SH-SY5Y (cell line): ENCODE data around the gene TUBGCP3.

Experiments
- GATA2 ChIP-seq: IDR thresholded peaks from 2 replicates; pipeline ENCODE4 v1.6.1; 2011; ENCODE audit warnings: mild to moderate bottlenecking, low read depth, low read length
- GATA3 ChIP-seq: IDR thresholded peaks from 2 replicates; pipeline ENCODE4 v1.6.1; 2011; ENCODE audit warnings: low read depth, mild to moderate bottlenecking, low read length, moderate library complexity

TUBGCP3 gene

DNA sequence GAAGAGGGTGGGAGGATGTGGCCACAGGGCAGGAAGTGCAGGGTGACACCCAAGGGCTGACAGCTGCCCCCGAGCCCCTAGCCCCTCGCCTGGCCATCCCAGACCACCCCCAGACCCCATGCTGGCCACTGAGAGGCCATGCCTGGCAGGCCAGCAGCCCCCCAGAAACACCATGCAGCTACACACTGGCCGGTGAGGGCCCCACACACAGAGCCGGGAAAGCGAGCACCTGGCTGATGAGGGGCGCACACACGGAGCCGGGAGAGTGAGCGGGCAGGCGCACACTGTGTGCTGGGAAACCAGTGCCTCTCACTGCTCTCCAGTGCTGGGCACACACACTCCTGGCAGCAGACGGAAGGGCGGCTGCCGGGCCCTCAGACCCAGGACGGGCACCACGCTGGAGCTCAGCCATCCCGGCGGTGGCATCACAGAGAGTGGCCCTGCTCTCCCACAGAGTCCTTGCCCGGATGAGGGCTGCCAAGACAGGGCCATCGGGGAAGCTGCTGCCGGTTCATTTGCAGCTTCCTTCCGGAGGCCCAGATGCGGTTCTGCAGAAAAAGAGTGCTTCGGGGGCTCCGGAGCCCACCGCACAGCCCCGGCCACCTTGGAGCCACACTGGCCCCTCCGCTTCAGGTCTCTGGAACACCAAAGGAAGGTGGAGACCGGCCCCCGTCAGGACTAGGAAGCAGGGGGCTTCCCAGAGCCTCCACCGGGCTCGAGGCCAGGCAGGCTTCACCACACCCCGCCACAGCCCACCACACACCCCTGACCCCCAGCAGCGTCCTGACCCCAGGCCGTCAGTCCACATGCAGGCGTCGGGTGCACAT lies 135.4 kb downstream of the TUBGCP3 start:
- TF ChIP-seq GATA3 (no peak), GATA2 (no peak)

DNA sequence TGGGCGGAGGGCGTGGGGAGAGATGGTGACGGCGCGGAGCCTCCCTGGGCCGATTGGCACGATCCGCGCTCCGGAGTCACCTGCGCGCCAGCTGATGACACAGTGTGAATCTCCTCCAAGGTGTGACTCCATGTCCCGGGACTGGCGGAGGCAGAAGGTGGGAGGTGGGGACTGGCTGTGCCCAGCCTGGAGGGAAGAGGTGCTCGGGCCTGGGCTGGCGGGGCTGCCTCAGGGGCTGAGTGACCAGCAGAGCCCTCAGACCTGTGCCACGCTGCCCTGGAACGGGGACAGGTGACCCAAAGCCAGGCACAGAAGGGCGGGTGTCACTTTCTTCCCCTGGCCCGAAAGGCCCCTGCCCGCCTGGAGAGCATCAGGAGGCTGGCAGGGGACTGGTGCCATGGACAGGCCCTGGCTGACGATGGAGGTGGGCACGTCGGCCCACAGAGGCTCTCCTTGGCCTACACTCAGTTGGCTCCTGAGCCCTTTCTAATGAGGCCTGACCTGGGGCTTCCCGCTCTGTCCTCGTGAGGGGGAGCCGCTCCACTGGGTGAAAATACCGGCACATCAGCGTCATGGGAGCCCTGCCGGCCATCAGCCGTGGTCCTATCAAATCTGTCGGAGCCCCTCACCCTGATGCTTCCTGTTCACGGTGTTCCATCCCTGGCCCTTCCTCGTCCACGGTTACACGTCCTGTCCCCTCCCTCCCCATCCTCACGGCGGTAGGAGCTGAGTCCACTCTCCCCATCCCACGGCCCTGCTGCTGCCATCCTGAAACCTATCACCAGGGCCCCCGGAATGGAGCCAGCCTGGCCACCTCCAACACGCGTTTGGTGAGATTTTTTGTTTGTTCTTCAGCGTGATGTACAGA lies 136.2 kb downstream of the TUBGCP3 start:
- TF ChIP-seq GATA2 (no peak), GATA3 (no peak)

DNA sequence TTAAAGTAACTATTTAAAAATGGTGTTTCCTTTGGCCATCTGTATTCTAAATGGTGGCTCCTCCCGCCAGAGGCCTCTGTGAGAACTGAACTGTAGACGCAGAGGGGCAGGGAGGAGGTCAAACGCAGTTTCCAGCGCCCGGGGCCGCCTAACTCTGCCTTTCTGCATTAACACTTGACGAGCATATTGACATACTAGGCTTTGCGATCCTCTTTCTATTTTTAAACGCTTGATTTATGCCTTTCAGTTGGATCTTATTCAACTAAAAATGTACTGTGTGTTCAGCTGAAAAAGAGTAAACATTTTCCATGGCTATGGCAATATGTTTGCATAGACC lies 137.1 kb downstream of the TUBGCP3 start:
- TF ChIP-seq GATA3, result no peak
- TF ChIP-seq GATA2, result no peak

DNA sequence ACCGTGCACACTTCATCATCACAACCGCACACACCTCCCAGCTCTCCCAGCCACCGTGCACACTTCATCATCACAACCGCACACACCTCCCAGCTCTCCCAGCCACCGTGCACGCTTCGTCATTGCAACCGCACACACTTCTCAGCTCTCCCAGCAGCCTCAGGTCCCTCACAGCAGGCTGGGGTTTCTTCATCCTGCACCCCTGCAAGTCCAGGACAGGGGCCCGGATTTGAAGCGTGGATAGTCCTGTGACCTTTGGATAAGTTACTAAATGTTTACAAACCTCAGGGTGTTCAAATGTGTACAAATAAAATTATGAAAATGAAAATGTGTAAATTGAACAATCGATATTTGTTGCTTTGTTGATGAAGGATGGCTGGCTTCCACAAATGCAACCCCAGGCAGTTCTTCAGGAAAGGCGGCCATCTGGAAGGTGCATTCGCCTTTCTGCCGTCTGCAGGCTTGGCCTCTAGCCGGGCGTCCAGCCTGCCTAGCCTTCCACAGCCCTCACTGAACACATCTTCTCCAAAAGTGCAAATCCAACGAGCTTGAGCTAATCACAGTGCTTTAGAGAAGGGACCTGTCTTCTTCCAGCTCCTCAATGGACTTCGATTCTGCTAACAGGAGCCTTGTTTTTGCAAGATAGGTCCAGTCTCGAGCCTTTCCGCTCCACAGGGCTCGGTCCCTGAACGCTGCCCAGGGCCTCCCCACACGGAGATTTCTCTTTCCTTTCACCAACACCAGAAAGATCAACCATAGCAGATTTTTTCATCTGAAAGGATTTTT lies 137.6 kb downstream of the TUBGCP3 start:
- TF ChIP-seq GATA2, result no peak
- no peak for TF ChIP-seq GATA3

DNA sequence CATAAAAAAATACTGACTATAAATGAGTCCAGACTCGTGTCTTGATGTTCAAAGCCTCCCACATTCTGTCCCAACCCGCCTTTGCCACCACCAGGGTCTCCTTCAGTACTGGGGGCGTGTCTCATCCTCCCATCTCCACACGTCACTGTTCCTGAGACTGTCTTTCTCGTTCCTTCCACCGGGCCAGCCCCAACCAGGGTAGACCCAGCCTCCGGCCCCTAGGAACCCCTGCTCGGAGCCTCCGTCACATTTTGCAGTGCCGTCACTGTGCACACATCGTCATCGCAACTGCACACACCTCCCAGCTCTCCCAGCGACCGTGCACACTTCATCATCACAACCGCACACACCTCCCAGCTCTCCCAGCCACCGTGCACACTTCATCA lies 138.4 kb downstream of the TUBGCP3 start:
- TF ChIP-seq GATA3 (no peak), GATA2 (no peak)

DNA sequence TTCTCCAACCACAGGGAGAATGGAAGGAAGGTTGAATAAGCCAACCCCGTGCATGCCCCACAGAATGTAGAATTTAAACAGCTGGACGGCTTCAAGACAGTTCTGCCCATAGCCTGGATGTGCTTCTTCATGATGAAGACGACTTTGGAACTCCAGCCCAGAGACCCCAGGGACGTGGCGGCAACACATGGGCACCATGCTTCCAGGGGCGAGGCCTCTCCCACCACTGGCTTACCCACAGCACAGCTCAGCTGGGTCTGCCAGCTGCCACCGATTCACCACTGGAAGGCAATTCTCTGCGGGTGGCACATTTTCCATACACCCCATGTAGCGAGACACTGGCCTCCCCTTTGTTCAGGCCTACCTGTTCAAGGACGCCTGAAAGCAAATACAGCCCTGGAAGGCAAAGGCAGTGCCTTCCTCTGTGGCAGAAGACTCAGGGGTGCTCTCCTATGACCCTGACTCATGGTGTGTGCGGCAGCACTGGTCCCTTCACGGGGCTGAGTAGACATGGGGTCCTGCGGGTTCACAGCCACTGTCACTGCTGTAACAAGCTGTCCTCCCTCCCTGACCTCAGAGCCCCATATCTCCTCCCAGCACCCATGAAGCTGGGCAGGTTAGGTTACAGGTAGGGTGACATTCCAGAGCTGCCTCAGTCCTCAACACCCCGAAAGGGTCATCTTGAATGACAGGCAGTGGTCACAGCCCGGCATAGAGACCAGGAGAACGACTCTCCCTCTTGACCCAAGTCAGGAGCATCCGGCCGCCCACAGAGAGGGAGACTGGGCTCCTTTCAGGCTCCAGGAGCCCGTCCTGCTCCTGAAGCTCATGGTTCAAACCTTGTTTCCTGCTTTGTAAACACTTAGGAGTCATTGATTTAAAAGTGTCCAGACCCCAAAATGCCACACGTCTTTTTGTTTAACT lies 139.1 kb downstream of the TUBGCP3 start:
- TF ChIP-seq GATA3 (no peak), GATA2 (no peak)

DNA sequence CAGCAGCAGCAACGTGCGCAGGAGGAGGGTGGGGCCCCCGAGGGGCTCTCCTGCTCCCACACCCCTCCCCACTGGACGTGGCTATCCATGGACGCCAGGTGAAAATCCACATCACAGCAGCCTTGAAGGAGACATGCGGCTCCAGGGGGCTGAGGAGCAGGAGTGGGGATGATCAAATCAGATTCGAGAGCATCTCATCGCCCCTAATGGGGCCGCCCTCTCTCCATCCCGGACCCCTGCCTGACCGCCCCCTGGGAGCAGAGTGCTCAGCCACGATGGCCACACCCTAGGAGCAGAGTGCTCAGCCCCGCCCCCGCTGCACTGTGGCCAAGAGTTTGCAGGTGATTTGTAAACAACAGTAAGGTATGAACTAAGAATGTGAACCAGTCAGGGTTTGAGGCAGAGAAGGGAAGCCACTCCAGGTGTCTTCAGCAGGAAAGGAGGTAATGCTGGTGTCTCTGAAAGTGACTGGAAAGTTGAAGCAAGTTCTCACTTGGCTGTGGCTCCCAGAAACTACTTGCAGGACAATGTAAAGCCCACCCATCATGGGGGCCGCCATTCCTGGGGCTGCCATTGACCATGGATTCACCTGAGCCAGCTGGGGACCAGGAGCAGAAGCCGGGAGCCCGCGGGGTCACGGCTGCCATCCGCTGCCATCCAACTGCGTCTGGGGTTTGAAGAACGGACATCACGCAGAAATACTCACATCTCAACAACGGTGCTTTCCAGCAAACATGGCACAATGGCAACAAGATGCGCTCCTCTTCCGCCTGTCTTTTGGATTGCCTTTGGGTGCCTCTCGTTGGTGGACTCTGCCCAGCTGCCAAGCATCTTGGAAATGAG lies 140.0 kb downstream of the TUBGCP3 start:
- TF ChIP-seq GATA3 (no peak), GATA2 (no peak)

DNA sequence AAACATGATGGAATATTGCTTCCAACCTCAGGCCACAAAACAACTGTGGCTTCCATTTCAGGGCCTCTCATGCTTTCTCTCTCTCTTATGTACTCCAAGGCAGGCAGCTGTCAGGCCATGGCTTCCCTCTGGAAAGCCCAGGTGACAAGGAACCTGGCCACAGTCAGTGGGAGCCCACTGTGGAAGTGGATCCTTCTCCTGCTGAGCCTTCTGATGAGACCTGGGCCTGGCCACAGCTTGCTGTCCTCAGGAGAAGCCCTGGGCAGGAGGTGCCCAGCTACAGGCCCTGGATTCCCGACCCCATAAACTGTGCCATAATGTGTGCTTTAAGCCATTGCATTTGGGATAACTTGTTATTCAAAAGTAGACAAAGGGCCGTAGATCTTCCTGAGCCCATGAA lies 140.6 kb downstream of the TUBGCP3 start:
- no peak for TF ChIP-seq GATA3
- TF ChIP-seq GATA2, result no peak

DNA sequence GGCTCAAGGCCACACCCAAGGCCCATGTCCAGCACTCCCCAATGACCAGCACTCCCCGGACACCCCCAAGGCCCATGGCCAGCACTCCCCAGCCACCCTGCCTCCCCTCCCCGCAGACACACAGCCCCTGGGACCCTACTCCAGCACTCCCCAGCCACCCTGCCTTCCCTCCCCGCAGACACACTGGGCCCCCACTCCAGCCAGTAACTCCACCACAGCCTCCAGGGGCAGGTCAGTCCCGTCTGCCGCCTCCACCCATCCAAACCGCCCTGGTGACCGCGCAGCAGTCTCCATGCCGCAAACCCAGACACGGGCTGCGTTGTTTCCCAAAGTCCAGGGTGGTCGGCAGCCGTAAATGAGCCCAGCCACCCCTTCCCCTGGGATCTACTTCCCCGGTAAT lies 141.1 kb downstream of the TUBGCP3 start:
- TF ChIP-seq GATA2 (no peak), GATA3 (no peak)

DNA sequence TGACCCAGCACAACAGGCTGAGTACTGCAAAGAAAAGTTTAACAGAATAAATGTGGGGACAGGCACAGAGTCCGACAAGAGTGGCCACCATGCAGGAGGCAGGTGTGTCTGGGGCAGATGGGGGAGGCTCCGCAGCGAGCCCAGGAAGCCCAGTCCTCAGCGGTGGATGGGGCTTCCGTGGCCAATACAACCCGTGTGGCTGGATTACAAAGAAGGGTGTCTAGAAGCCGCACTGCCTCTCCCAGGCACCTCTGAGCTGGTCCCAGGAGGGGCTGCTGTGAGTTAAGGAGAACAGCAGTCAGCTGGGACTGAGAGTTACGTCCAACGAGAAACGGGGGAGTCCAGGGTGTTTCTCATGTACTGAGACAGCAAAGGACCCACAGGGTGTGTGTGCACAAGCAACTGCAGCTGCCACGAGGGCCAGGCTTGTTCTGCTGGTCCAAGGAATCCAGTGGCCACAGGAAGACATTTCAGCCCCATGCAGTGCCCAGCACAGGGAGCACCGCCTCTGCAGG lies 141.5 kb downstream of the TUBGCP3 start:
- TF ChIP-seq GATA3, result no peak
- no peak for TF ChIP-seq GATA2

DNA sequence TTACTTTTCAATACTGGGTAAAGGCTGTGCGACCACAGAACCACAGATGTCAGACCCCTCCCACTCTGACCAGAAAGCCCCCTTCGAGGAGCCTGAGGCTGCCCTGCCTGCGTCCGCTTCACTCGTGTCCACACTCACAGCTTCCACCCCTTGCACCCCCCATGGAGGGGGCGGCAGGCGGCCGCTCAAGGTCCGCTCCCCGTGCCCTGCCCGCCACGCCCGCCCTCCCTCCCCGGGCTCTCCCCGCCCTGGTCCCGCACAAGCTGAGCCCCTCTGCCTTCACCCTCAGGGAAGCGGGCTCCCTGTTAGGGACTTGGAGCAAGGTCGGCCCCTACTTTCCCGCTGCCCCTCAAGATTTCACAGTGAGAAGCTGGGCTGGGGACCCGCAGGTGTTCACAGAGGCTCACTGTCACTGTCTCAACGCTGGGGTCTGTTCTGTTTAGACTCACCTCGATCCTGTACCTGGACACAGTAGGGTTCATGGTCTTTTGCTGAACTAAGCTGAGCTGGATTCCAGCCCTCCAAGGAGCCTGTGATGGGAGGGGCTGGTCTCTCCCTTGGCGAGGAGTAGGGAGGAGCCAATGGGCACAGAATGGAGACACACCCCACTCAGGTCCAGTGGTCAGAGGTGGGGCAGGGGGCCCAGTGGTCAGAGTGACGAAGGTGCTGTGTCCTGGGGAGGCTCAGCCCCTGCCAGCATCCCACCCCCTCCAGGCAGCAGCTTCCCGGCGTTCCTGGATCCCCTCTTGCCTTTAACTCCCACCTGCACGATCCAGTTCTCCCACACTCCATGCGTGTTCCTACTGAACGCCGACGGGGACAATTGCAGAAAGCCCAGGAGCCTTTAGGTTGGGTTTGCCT lies 142.3 kb downstream of the TUBGCP3 start:
- TF ChIP-seq GATA3 (no peak), GATA2 (no peak)
